Measurements from ENCODE around the gene DPYD.

DNA sequence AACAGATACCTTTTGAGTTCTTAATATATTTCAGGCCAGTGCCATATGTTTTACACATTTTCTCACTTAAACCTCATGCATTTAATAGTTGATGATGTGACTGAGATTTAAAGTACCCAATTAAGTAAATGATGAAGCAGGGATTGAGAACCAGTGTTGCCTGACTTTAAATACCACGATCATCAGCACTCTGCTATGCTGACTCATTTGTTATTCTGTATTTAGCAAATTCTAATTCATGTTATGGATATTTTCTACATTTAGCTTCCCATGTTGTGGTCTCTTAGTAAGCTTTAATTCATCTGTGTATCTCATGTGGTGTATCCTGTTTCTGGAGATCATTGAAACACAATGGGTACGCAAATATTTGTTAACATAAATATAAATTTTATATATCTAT, 836.3 kb downstream of the DPYD start:
- TF ChIP-seq POLR2A (IDR thresholded peaks at IDR 0.05; ENCODE audit: low read length): no peak
- no peak for TF ChIP-seq GATA1 (IDR thresholded peaks at IDR 0.05; ENCODE audit: low read depth, low read length)
